ENCODE results near the gene ZNF362. TPM values are rescaled to one million over a fixed set of nuclear protein-coding genes. Genes with fewer than 3 reads are reported as not detected.

ZNF362 gene
- total and polyA plus RNA-seq, 10 of the 15 experiments (the other 5 are each of a cell fraction or from before 2014, with no cell fraction given) = 0.74 to 22.8 (median 7.4) TPM

DNA sequence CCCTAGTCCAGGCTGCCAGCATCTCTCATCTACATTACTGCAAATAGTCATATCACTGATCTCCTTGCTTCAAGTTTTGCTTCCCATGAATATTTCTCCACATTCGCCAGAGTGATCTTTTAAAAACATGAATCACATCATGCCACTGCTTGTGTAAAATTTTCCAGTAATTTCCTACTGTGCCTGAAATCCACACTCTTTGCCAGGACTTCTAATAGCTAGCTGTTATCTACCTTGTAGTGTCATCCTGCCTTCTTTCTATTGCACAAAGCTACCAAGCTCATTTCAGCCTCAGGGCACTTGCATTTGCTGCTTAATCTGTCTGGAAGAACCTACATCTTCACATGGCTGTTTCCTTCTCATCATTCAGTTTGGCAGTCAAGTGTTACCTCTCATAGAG is 33.9 kb upstream of the ZNF362 start:
- TF ChIP-seq POLR2A (IDR thresholded peaks at IDR 0.05; ENCODE audit: low read depth, low read length) = no peak
- TF ChIP-seq CEBPB (IDR thresholded peaks at IDR 0.05; ENCODE audit: borderline replicate concordance in 1 of 2, low read depth in 2 of 2, low read length in 2 of 2) = no peak
- FAIRE-seq = no peak
- Histone ChIP-seq H3K4me2 (ENCODE audit: control insufficient read depth, insufficient read depth) (no peak overlapping the region), H3K9me3 (replicated peaks; ENCODE audit: control insufficient read depth, insufficient read depth, low read length) (no peaks in the 10 kb centered on the region; the same call in none of the 3 replicates), H3K4me3 (no peak overlapping the region), H3K36me3 (ENCODE audit: control insufficient read depth in 2 of 2, insufficient read depth in 2 of 2, low read length in 1 of 2) (no peaks in the 10 kb centered on the region), H3K27ac (ENCODE audit: control insufficient read depth, insufficient read depth) (no peak overlapping the region), H2AFZ (ENCODE audit: control insufficient read depth, low read depth, low read length) (no peak overlapping the region), H3K79me2 (ENCODE audit: control insufficient read depth, insufficient read depth, low read length) (no peaks in the 10 kb centered on the region), H3K27me3 (replicated peaks in 1 of 2; ENCODE audit: control insufficient read depth in 2 of 2, insufficient read depth in 2 of 2, low read length in 1 of 2) (no peaks in the 10 kb centered on the region), H4K20me1 (ENCODE audit: control insufficient read depth, insufficient read depth) (no peaks in the 10 kb centered on the region), H3K4me1 (ENCODE audit: control insufficient read depth, insufficient read depth, low read length) (no peaks in the 10 kb centered on the region), H3K9ac (ENCODE audit: control insufficient read depth, insufficient read depth, low read length) (no peak overlapping the region)
- in situ Hi-C loops (cut with MboI) (no loop called here), intact Hi-C loops (cut with micrococcal nuclease; ENCODE audit: unreplicated experiment) (no loop called here)
- WGBS (ENCODE audit: insufficient coverage, insufficient replicate concordance, low lambda C conversion rate, missing lambda C conversion rate) = 64% methylated on average over 1 of the region's 1 CpG
- CTCF ChIA-PET = no interaction called here
- POLR2A ChIA-PET = no interaction called here
- ATAC-seq = no peak
- RAD21 ChIA-PET (ENCODE audit: unreplicated experiment) = no interaction called here
- DNase-seq (ENCODE audit: low read depth, low spot score) = no peak
- SMC1A ChIA-PET (ENCODE audit: uncharacterized antibody, unreplicated experiment) = no interaction called here
- no TSS peak for BruUV-seq (replicated peaks)

DNA sequence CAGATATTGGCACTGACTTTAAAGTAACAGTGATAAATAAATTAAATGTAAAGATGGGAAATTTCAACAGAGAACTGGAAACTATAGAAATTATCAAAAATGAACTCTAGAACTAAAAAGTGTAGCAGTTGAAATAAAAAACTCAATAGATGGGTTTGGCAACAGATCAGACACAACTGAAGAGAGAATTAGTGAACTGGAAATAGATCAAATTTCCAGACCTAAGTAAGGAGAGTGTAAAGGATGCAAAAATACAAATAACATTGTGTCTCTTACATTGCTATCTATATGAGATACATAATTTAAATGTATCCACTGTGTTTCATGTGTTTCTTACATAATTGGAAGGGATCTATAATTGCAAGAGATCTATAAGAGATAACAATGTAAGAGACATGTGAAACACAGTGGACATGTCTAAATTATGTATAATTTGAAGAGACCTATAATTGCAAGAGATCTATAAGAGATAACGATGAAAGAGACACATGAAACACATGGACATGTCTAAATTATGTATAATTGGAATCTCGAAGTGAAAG is 32.1 kb upstream of the ZNF362 start:
- DNase-seq (ENCODE audit: low read depth, low spot score) (no peak), ATAC-seq (no peak), FAIRE-seq (no peak)
- RAD21 ChIA-PET (ENCODE audit: unreplicated experiment) = no interaction called here
- no peak overlapping the region for H2AFZ ChIP-seq (ENCODE audit: control insufficient read depth, low read depth, low read length)
- SMC1A ChIA-PET (ENCODE audit: uncharacterized antibody, unreplicated experiment) = no interaction called here
- H3K27ac ChIP-seq (ENCODE audit: control insufficient read depth, insufficient read depth) = no peak overlapping the region
- no TSS peak for BruUV-seq (replicated peaks)
- H3K79me2 ChIP-seq (ENCODE audit: control insufficient read depth, insufficient read depth, low read length) = no peaks in the 10 kb centered on the region
- no peak overlapping the region for H3K4me2 ChIP-seq (ENCODE audit: control insufficient read depth, insufficient read depth)
- H3K27me3 ChIP-seq (replicated peaks in 1 of 2; ENCODE audit: control insufficient read depth in 2 of 2, insufficient read depth in 2 of 2, low read length in 1 of 2) = no peaks in the 10 kb centered on the region
- CTCF ChIA-PET = no interaction called here
- no peaks in the 10 kb centered on the region for H3K4me1 ChIP-seq (ENCODE audit: control insufficient read depth, insufficient read depth, low read length)
- no peak overlapping the region for H3K4me3 ChIP-seq
- POLR2A ChIA-PET = no interaction called here
- H3K36me3 ChIP-seq (ENCODE audit: control insufficient read depth in 2 of 2, insufficient read depth in 2 of 2, low read length in 1 of 2) = no peaks in the 10 kb centered on the region
- H4K20me1 ChIP-seq (ENCODE audit: control insufficient read depth, insufficient read depth) = no peaks in the 10 kb centered on the region
- 0% methylated on average over 2 of the region's 2 CpGs for WGBS (ENCODE audit: insufficient coverage, insufficient replicate concordance, low lambda C conversion rate, missing lambda C conversion rate)
- in situ Hi-C loops (cut with MboI) (no loop called here), intact Hi-C loops (cut with micrococcal nuclease; ENCODE audit: unreplicated experiment) (no loop called here)
- H3K9me3 ChIP-seq (replicated peaks; ENCODE audit: control insufficient read depth, insufficient read depth, low read length) = no peaks in the 10 kb centered on the region; the same call in none of the 3 replicates
- no peak overlapping the region for H3K9ac ChIP-seq (ENCODE audit: control insufficient read depth, insufficient read depth, low read length)
- TF ChIP-seq, protein P1, sequence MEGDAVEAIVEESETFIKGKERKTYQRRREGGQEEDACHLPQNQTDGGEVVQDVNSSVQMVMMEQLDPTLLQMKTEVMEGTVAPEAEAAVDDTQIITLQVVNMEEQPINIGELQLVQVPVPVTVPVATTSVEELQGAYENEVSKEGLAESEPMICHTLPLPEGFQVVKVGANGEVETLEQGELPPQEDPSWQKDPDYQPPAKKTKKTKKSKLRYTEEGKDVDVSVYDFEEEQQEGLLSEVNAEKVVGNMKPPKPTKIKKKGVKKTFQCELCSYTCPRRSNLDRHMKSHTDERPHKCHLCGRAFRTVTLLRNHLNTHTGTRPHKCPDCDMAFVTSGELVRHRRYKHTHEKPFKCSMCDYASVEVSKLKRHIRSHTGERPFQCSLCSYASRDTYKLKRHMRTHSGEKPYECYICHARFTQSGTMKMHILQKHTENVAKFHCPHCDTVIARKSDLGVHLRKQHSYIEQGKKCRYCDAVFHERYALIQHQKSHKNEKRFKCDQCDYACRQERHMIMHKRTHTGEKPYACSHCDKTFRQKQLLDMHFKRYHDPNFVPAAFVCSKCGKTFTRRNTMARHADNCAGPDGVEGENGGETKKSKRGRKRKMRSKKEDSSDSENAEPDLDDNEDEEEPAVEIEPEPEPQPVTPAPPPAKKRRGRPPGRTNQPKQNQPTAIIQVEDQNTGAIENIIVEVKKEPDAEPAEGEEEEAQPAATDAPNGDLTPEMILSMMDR (IDR thresholded peaks at IDR 0.05 in 2 of 3, conservative IDR thresholded peaks at IDR 0.05 in 1 of 3; ENCODE audit: control insufficient read depth in 2 of 3, extremely low read depth in 1 of 3, insufficient read depth in 1 of 3, low read depth in 3 of 3, low read length in 3 of 3) = no peak
- TF ChIP-seq ZZZ3 (IDR thresholded peaks at IDR 0.05; ENCODE audit: control insufficient read depth, insufficient read length, low read depth) (no peak), CREB1 (IDR thresholded peaks at IDR 0.05; ENCODE audit: low read depth) (no peak), ZNF274 (IDR thresholded peaks at IDR 0.05; ENCODE audit: insufficient read depth, insufficient read length) (no peak), RELA (IDR thresholded peaks at IDR 0.05; ENCODE audit: borderline replicate concordance, partially characterized antibody) (no peak)
- TF ChIP-seq, protein P2, sequence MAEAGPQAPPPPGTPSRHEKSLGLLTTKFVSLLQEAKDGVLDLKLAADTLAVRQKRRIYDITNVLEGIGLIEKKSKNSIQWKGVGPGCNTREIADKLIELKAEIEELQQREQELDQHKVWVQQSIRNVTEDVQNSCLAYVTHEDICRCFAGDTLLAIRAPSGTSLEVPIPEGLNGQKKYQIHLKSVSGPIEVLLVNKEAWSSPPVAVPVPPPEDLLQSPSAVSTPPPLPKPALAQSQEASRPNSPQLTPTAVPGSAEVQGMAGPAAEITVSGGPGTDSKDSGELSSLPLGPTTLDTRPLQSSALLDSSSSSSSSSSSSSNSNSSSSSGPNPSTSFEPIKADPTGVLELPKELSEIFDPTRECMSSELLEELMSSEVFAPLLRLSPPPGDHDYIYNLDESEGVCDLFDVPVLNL (IDR thresholded peaks at IDR 0.05; ENCODE audit: low read depth, low read length) = no peak
- TF ChIP-seq, protein P3, sequence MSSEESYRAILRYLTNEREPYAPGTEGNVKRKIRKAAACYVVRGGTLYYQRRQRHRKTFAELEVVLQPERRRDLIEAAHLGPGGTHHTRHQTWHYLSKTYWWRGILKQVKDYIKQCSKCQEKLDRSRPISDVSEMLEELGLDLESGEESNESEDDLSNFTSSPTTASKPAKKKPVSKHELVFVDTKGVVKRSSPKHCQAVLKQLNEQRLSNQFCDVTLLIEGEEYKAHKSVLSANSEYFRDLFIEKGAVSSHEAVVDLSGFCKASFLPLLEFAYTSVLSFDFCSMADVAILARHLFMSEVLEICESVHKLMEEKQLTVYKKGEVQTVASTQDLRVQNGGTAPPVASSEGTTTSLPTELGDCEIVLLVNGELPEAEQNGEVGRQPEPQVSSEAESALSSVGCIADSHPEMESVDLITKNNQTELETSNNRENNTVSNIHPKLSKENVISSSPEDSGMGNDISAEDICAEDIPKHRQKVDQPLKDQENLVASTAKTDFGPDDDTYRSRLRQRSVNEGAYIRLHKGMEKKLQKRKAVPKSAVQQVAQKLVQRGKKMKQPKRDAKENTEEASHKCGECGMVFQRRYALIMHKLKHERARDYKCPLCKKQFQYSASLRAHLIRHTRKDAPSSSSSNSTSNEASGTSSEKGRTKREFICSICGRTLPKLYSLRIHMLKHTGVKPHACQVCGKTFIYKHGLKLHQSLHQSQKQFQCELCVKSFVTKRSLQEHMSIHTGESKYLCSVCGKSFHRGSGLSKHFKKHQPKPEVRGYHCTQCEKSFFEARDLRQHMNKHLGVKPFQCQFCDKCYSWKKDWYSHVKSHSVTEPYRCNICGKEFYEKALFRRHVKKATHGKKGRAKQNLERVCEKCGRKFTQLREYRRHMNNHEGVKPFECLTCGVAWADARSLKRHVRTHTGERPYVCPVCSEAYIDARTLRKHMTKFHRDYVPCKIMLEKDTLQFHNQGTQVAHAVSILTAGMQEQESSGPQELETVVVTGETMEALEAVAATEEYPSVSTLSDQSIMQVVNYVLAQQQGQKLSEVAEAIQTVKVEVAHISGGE (CRISPR knock-in tag; IDR thresholded peaks at IDR 0.05) = no peak

Measured in GM12878 (cell line).